A204.1 (cell line): ENCODE data around the gene TCP10L.
"Not testable (repeated sequence)": the region's sequence is repeated elsewhere in the genome, so short reads cannot be mapped to it uniquely, and the experiment has no call there.

Source experiments
- FAIRE-seq: peaks from 2 replicates; lab custom pipeline; 2012; peaks lifted over from hg19 to GRCh38; lab: Jason Lieb, UNC

The TCP10L gene, protein sequence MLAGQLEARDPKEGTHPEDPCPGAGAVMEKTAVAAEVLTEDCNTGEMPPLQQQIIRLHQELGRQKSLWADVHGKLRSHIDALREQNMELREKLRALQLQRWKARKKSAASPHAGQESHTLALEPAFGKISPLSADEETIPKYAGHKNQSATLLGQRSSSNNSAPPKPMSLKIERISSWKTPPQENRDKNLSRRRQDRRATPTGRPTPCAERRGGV

DNA sequence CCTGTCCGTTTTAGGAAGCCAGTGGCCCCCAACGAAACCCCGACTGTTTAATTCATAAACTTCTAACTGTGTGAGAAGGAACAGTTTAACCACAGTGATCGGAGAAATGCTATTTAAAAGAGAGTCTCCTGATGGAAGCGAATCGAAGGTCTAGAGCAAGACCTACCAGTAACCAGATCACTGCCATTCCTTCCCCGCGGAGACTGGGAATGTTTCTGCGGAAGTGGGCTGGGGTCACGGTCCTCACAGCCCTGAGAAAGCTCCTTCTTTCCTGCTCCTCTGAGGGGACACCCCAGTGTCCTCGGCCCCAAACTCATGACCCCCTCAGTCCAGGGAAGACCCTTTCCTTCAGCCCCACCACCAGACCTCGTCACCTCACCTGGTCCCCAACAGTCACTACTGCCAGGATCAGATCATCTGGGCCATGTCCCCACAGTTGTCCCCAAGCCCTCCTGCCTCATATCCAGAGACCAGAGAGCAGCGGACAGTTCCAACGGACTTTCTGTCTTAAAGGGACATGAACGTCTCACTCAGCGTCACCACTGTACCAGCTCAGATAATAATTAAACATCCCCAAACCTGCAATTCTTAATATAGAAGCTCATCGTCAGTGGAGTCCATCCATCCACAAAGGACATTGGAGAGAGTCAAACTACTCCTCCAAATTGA lies at the start of gene TCP10L:
TSS of gene TCP10L (minus strand) at position 482 of the 669 bp plus-strand sequence. CDS start 1,219 bp downstream, outside the sequence.
- no peak for FAIRE-seq

- no peak for FAIRE-seq
These were observed 41.4 kb upstream of the TCP10L start for GRCh38 chr21:32626621-32627196.

DNA sequence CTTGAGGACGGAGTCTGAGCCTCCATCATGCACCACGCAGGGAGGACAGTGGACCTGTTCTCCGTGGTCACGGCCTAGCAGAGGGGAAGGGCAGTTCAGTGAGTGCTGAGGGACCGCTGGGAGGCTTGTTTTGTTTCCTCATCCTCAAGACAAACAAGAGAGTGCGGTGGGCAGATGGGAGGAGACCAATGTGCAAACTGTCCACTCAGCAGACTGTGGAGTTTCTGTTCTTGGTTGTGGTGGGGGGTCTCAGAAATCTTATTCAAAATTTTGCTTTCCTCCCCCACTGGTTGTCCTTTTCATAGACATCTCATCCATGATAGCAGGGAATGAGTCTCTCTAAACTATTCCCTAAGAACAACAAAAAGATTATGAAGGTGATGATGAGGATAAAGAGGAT lies 32.9 kb upstream of the TCP10L start:
- not testable (repeated sequence) for FAIRE-seq

GRCh38 chr21:32613436-32614043 lies 28.2 kb upstream of the TCP10L start:
- FAIRE-seq, result no peak

DNA sequence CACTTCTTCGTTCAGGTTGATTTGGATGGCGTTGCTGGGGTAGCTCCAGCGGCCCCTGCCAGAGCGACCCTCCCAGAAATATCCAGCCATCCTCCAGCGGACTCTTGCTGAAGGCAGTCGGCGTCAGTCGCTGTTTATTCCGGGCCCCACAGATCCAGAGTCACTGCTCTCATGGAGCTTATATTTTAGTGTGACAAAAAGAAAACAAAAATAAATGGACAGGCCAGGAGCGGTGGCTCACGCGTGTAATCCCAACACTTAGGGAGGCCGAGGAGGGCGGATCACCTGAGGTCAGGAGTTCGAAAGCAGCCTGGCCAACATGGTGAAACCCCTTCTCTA lies 27.6 kb upstream of the TCP10L start:
- no peak for FAIRE-seq

- FAIRE-seq, result no peak
These were observed 27.0 kb upstream of the TCP10L start, which contains the start of gene CFAP298 for GRCh38 chr21:32612075-32612998. TSS of gene CFAP298 (minus strand) at chr21:32612377. CDS start at chr21:32612243, 134 bp downstream.

DNA sequence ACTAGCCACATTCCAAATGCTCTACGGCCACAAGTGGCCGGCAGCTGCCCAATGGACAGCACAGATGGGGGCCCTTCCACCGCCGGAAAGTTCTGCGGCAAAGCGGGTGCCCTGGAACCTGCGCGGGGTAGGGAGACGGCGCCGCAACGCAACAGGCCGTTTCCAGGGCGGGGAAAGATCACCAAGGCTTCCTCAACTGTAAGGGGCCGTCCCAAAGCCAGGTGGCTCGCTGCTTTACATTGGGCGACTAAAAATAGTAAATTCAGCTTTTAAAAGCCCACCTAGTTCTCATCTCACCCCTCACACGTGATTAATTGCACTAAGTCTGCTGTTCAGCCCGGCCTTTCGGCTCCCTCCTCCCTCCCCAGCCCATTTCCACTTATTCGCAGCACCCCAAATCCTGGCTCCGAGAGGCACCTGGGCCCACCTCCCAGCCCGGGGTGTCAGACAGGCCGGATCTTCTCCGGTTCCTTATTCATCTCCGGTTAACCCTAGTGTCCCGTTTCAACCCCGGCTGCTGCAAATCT lies 26.2 kb upstream of the TCP10L start:
- FAIRE-seq, result no peak

GRCh38 chr21:32610940-32611339 lies 25.6 kb upstream of the TCP10L start:
- FAIRE-seq, result not testable (repeated sequence)

DNA sequence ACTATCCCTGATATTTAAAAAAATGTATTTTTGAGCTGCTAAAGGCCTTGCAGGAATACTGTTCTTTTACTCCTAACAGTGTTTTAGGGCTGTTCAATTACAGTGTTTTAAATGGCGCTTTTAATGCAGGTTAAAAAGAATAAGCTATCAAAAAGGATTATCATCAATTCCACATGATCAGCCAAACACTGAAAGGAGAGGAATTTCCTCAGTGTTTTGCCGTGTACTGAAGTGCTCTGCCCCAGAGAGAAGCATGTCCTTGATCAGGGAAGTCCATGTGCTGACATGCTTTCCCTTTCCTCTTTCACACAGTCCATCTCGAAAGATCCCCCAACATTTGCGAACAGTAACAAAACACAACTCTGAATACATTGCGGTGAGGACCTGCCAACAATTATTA lies 23.5 kb upstream of the TCP10L start:
- no peak for FAIRE-seq

DNA sequence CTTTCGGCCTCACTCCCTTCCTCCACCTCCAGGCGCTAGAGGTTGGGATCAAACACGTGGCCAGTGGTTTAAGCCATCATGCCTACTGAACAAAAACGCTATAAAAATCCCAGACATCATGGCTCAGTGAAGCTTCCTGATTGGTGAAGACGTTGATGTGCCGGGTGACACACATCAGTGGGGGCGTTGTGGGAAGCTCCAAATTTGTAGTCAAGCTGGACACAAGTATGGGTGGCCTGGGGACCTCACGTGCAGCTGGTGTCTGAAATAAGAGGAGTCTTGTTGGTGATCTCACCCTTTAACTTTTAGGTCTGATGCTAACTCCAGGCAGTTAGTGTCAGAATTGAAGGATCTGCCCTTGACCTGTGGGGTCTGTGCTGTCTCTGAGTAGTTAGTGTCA lies 20.1 kb upstream of the TCP10L start:
- FAIRE-seq, result no peak

DNA sequence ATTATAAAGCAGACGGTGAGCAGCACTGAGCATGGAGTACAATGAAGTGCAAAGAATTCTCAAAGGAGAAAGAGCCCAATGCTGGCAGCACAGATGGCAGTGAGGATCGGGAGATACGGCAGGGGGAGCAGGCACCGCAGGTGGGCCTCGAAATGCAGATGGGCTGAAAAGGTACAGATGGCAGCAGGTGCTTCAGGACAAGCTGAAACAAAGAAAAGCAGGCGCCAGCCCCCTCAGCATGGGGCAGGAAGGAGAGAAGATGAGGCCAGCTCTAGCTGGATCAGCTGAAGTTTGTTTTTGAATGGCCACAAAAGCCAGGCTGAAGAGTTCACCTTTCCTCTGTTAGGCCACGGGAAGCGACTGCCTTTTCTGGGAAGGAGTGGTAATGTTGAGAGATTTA lies 19.1 kb upstream of the TCP10L start:
- no peak for FAIRE-seq

- FAIRE-seq, result no peak
These were observed 17.8 kb upstream of the TCP10L start for GRCh38 chr21:32603131-32603530.

- FAIRE-seq, result no peak
These were observed 16.8 kb upstream of the TCP10L start for GRCh38 chr21:32602099-32602498.

DNA sequence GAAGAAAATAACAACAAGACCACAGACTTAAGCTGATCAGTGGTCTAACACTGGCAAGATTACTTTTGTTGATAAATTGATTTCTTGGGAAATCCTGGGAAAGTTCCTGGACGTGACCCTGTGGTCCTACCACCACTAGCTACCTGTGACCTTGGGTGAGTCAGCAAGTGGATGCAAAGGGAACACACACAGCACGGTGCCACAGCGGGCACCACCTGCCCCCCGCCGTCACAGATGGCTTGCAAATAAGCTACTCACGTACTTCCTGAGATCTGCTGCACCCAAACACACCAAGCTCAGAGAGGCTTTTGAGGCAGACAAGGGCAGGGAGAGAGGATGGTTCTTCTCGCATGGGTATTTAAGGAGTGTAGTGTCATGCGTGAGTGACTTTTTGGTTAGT lies 14.2 kb upstream of the TCP10L start:
- no peak for FAIRE-seq

DNA sequence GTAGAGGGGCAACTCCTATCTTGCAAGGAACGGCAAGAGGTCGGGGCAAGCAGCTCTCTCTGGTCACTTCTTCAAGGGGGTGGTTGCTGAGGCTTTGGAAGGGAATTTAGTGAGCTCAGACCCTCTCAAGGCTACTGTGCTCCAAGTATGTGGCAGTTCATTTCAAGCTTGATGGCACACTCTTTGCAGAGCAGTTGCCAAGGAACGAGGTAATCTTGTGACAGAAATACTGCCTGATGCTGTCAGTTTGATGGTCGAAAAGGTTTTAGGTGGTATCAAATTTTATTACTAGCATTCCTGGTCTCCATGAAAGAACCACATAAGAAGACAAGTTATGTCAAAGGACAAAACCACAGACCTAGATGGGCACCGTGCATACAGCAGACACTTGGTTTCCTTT lies 13.8 kb upstream of the TCP10L start:
- no peak for FAIRE-seq

GRCh38 chr21:32597205-32597604 lies 11.9 kb upstream of the TCP10L start:
- FAIRE-seq, result no peak

DNA sequence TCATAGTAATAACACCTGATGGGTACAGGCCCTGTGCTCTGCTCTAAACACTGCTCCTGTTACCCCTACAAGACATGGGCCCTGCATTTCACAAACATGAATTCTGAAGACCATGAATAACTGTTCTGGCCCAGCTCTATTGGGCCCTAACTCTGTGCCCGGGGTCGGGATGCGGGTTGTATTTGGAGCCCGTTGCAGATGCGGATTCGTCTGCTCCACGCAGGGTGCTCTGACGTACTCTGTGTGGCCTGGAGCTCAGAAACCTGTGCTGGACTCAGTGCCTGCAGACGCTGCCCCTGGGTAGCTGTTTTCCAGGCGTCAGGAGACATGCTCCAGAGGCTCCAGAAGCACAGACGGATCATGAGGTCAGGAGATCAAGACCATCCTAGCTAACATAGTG lies 10.1 kb upstream of the TCP10L start:
- FAIRE-seq, result no peak

DNA sequence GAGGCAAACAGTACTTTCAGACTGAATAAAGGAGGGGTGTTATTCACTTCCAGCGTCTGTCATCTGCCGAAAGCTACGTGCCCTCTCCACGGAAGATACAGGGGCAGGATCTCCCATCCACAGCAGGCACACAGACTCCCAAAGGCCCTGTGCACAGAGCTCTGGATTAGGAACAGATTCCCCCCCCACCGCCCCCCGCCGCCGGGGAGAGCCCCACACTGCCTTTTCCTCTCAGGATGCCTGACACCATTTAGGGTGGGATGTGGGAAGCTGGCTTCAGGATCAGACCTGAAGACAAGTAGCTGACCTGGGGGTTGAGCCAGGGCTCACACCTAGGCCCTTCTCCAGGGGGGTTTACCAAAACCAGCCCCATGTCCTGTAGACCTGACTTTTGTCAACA lies 8.4 kb upstream of the TCP10L start:
- FAIRE-seq, result no peak

GRCh38 chr21:32592929-32593502 lies 7.7 kb upstream of the TCP10L start:
- no peak for FAIRE-seq

GRCh38 chr21:32590130-32590529 lies 4.8 kb upstream of the TCP10L start:
- no peak for FAIRE-seq

GRCh38 chr21:32587651-32588050 lies 2.3 kb upstream of the TCP10L start:
- FAIRE-seq, result no peak

DNA sequence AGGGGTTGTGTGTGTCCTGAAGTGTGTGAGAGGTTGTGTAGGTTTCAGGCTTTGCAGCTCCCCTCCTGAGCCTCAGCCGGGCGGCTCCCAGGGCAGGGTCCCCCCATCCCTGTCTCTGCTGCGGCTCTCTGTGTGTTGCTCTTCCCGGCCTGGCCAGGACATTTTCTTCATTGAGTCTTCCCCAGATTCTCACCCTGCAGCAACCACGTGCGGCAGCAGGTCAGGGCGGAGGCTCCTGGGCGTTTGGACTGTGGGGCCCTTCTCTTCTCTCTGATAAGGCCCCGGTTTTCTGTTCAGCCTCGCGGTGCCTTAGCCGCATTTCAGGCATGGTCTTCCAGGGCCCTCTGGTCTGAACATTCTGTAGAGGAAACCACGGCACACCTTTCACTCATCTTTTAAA lies 1.8 kb upstream of the TCP10L start:
- FAIRE-seq, result no peak
